Prostate gland (tissue), 2 donors: ENCODE results near the gene RASL11A. TPM values are rescaled to one million over a fixed set of nuclear protein-coding genes. Genes with fewer than 3 reads are reported as not detected.

Source experiments
- DNase-seq: peaks from one replicate; pipeline ENCODE4 v3.0.0-alpha.2; 2019; ENCODE audit warnings: low spot score
- H3K27ac ChIP-seq, 2 donors: fragments of 200-600 bp; sonication (generic); 2 replicates each; pipeline ENCODE4 v1.5.1; 2017 to 2019
- H3K27me3 ChIP-seq: fragments of 200-600 bp; sonication (generic); replicated peaks from 2 replicates; pipeline ENCODE4 v1.5.1; 2019; ENCODE audit not compliant: insufficient read depth
- H3K36me3 ChIP-seq, 2 donors: fragments of 200-600 bp; sonication (generic); 1 replicate in 1 of 2; 2 replicates in 1 of 2; pipeline versions ENCODE4 v1.5.1 to v1.8.1; 2017 to 2019
- H3K4me1 ChIP-seq: fragments of 200-600 bp; sonication (generic); replicated peaks from 2 replicates; pipeline ENCODE4 v1.5.1; 2019
- H3K4me3 ChIP-seq, 2 donors: fragments of 200-600 bp; sonication (generic); 2 replicates each; pipeline ENCODE4 v1.5.1; 2017 to 2019
- H3K9me3 ChIP-seq: fragments of 200-600 bp; sonication (generic); 2 replicates; pipeline ENCODE4 v1.5.1; 2017
- POLR2A ChIP-seq: fragments of 450-650 bp; IDR thresholded peaks from one replicate; pipeline ENCODE4 v1.6.1; 2016; ENCODE audit warnings: antibody characterized with exemption, mild to moderate bottlenecking
- POLR2AphosphoS5 ChIP-seq: sonication (generic); formaldehyde crosslinking; IDR thresholded peaks from one replicate; pipeline ENCODE4 v1.6.1; 2017; ENCODE audit warnings: antibody characterized with exemption
- WGBS: methylation state at CpG from one replicate; pipeline ENCODE4 v1.1.5; 2018; 5-methylcytosine and 5-hydroxymethylcytosine counted together
- intact Hi-C: fragments of 100-400 bp; cut with DNase I; formaldehyde crosslinking; loops from one replicate; pipeline ENCODE4 v1.14.2; 2022
- total RNA-seq, 2 donors: library from RNA; depleted of rRNA; stranded (reverse); fragments of >200 nt; gene quantifications; one replicate each; pipeline ENCODE4 v1.1.0, GENCODE V29; 2016
- TF ChIP-seq, protein P1 (sequence below), 4 experiments: fragments of 200-600 bp in 2 of 4; fragments of 450-650 bp in 2 of 4; sonication (generic) in 2 of 4; IDR thresholded peaks; 1 replicate in 3 of 4; 2 replicates in 1 of 4; pipeline ENCODE4 v1.5.1; 2016 to 2019; ENCODE audit warnings: antibody characterized with exemption in 4 of 4, mild to moderate bottlenecking in 2 of 4, moderate library complexity in 2 of 4

Gene RASL11A
- total RNA-seq, 2 donors from 2014 or later, result 26.5 to 31.5 TPM

DNA sequence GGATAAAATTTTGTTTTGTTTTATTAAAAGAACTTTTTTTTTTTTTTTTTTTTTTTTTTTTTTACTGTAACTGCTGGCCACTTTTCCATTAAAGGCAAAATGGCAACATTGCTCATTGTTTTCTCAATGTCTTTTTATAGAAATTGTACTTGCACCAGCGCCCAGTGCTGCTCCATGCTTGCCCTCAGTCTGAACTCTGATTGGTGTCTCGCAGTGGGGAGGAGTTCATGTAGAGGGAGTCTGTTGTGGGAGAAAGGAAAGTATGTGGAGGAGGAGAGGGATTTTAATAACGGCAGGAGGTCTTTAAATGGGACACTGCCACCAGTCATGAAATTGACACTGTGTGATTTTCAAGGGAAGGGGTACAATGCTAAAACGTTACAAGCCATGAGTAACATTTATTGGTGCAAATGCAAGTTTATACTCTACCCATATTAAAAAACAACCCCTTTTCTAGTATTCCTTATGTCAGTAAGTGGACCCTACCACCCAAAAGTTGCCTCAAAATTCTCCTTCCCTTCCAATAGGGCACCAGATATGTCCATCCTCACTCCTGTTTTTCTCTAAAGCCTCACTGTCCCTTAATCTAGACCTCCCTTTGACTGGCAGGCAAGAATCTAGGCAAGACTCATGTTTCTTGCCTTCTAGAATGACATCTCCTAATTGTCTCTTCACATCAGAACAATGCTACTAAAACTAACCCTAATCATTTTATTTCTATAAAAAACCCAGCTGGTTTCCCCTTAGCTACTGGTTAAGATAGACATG is 3.2 kb downstream of the RASL11A start:
- H3K4me1 ChIP-seq, result peaks cover 2% of the 10 kb centered on the region
- 54% methylated on average over 4 of the region's 4 CpGs for WGBS
- no peaks in the 10 kb centered on the region for H3K27me3 ChIP-seq
- H3K9me3 ChIP-seq, result no peaks in the 10 kb centered on the region
- no peak for DNase-seq
- H3K36me3 ChIP-seq, result no peaks in the 10 kb centered on the region
- H3K27ac ChIP-seq, result no peak overlapping the region
- intact Hi-C loops, result loop anchor here (5.0 kb wide), 4 partner anchors 83 to 348 kb away; partner anchors contain the start of genes LNX2, POLR1D and USP12
- TF ChIP-seq POLR2A, result no peak
- TF ChIP-seq, protein P1, sequence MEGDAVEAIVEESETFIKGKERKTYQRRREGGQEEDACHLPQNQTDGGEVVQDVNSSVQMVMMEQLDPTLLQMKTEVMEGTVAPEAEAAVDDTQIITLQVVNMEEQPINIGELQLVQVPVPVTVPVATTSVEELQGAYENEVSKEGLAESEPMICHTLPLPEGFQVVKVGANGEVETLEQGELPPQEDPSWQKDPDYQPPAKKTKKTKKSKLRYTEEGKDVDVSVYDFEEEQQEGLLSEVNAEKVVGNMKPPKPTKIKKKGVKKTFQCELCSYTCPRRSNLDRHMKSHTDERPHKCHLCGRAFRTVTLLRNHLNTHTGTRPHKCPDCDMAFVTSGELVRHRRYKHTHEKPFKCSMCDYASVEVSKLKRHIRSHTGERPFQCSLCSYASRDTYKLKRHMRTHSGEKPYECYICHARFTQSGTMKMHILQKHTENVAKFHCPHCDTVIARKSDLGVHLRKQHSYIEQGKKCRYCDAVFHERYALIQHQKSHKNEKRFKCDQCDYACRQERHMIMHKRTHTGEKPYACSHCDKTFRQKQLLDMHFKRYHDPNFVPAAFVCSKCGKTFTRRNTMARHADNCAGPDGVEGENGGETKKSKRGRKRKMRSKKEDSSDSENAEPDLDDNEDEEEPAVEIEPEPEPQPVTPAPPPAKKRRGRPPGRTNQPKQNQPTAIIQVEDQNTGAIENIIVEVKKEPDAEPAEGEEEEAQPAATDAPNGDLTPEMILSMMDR (IDR thresholded peaks at IDR 0.05), result no peak
- no peak for TF ChIP-seq POLR2AphosphoS5
- H3K4me3 ChIP-seq, result no peak overlapping the region

DNA sequence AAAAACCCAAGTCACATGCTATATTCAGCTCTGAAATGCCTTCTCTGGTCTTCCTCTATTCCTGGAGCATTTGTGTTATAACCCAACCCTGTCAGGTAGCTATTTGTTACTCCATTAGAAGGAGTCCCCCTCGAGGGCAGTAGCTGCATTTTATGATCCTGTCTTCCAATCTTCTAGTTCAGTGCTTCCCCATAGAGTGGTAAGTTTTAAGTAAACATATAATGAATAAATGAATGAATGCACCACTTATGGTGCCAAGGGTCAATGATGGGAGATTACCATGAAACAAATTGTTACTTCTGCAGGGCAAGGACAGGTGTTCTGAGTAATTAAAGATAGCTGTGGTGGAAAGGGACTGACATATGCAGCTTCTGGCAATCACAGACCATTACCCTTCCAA is 4.0 kb downstream of the RASL11A start:
- Histone ChIP-seq H3K4me3 (no peak overlapping the region), H3K9me3 (no peaks in the 10 kb centered on the region), H3K36me3 (no peaks in the 10 kb centered on the region), H3K27ac (no peak overlapping the region), H3K4me1 (peaks cover 2% of the 10 kb centered on the region), H3K27me3 (no peaks in the 10 kb centered on the region)
- WGBS, result 50% methylated on average over 1 of the region's 1 CpG
- DNase-seq, result no peak
- intact Hi-C loops, result loop anchor here (5.0 kb wide), 5 partner anchors 63 to 348 kb away; partner anchors contain the start of genes LNX2, POLR1D and USP12
- no peak for TF ChIP-seq POLR2A
- TF ChIP-seq POLR2AphosphoS5, result no peak
- TF ChIP-seq, protein P1 (IDR thresholded peaks at IDR 0.05), result no peak

DNA sequence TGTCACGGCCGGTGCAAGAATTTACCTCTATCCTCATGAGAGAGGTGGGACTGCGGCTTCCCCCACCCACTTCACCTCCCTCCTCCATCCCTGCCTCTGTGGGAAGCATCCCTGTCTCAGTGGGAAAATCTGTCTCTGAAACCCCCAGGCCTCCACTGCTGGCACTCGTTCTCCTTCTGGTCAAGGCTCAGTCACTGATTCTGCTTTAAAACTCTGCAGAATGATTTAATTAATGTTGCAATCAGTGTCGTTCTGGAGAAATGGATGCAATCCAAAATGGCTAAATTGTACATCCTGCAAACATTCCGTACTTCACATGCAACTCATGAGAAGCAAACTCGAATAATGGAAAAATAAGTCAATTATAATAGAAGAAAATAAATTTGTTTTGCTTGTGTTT is 5.6 kb downstream of the RASL11A start:
- H3K27ac ChIP-seq, result no peak overlapping the region
- WGBS, result 60% methylated on average over 7 of the region's 7 CpGs

GRCh38 chr13:27279506-27279905 is 8.9 kb downstream of the RASL11A start:
- Histone ChIP-seq H3K9me3 (no peaks in the 10 kb centered on the region), H3K36me3 (no peaks in the 10 kb centered on the region), H3K4me3 (no peak overlapping the region), H3K27ac (no peak overlapping the region), H3K27me3 (no peaks in the 10 kb centered on the region), H3K4me1 (no peaks in the 10 kb centered on the region)
- DNase-seq, result no peak
- intact Hi-C loops, result loop anchor here (5.0 kb wide), 1 partner anchor 58 kb away; no protein-coding TSS in a partner anchor
- WGBS, result 80% methylated on average over 7 of the region's 7 CpGs
- TF ChIP-seq, protein P1 (IDR thresholded peaks at IDR 0.05), result no peak
- TF ChIP-seq POLR2A, result no peak
- no peak for TF ChIP-seq POLR2AphosphoS5

More for the DNA sequence above, 5.6 kb downstream of the RASL11A start:
- no peak for DNase-seq
- no peaks in the 10 kb centered on the region for H3K36me3 ChIP-seq
- intact Hi-C loops, result loop anchor here (5.0 kb wide), 1 partner anchor 61 kb away; no protein-coding TSS in a partner anchor
- H3K4me3 ChIP-seq, result no peak overlapping the region
- H3K4me1 ChIP-seq, result peaks cover 2% of the 10 kb centered on the region
- H3K27me3 ChIP-seq, result no peaks in the 10 kb centered on the region
- TF ChIP-seq POLR2AphosphoS5 (no peak), POLR2A (no peak)
- TF ChIP-seq, protein P1 (IDR thresholded peaks at IDR 0.05), result no peak
- H3K9me3 ChIP-seq, result no peaks in the 10 kb centered on the region
